ENCODE results near the gene SPCS3. TPM values are rescaled to one million over a fixed set of nuclear protein-coding genes. Genes with fewer than 3 reads are reported as not detected.
"Not testable (repeated sequence)": the region's sequence is repeated elsewhere in the genome, so short reads cannot be mapped to it uniquely, and the experiment has no call there.

SPCS3 gene
- polyA plus RNA-seq (ENCODE audit: insufficient read length in 4 of 4), result 100 to 1,000 TPM in 1 of 4 donors, 10 to 100 TPM in 3; 82.4 to 115 (median 87.9) TPM

DNA sequence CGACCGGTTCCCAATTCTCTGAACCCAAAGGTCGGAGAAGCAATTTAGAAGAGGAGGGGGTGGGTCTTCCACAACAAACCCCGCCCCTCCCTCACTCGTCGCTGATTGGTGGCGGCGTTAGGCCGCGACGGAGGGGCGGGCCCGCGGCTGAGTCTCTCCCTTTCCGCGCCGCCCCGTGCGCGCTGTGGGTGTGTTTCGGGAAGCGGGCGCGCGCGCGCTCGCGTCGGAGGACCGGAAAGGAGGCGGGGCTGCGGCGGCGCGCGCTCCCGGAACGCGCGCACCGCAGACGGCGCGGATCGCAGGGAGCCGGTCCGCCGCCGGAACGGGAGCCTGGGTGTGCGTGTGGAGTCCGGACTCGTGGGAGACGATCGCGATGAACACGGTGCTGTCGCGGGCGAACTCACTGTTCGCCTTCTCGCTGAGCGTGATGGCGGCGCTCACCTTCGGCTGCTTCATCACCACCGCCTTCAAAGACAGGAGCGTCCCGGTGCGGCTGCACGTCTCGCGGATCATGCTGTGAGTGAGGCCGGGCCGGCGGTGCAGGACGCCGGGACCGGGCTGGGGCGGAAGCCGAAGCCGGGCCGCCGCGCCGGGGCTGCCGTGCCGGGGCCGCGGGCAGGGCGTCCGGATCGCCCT is at the start of gene SPCS3:
TSS of gene SPCS3 (plus strand) at position 263 of the 636 bp plus-strand sequence. CDS start at position 374, 111 bp downstream.
- peak; percentile 87 to 95 (median 90) for DNase-seq (ENCODE audit: low read depth in 4 of 4, low spot score in 2 of 4)

DNA sequence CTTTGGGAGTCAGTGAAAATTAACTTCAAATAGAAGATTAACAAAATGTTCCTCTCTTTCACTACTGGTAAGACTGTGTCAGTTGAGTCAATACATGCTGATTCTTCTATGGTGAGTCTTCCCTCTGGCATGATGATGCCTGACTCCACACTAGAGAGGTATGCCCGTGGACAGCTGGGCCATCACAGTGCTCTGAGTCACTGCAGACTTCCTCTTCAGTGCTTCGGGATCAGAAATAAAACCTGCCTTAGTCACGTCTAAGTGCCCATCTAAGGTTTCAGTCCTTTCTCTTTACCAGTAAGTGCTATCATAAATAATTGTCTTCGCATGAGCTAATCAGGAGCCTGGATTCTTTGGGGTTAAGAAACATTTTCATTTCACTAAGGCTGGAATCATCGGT is 49.1 kb upstream of the SPCS3 start:
- peak in 1 of 4 donors; percentile 7 for DNase-seq (ENCODE audit: low read depth in 4 of 4, low spot score in 2 of 4)

- DNase-seq (ENCODE audit: low read depth in 4 of 4, low spot score in 2 of 4), result no peak
Observed at GRCh38 chr4:176271749-176272148, 48.0 kb upstream of the SPCS3 start.

DNA sequence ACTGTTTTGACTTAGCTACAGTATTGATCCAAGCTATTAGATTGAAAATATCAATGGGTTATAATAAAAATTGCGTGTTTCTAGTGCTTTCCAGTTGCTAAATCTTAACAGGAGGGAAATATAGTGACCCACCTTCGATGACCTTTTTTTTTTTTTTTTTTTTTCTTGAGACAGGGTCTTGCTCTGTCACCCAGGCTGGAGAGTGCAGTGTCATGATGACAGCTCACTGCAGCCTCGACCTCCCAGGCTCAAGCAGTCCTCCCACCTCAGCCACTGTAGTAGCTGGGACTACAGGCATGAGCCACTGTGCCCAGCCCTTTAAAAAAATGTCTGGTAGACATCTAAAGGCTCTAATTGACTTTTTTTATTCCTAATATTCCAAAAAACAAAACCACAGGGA is 47.0 kb upstream of the SPCS3 start:
- no peak for DNase-seq (ENCODE audit: low read depth in 4 of 4, low spot score in 2 of 4)

DNA sequence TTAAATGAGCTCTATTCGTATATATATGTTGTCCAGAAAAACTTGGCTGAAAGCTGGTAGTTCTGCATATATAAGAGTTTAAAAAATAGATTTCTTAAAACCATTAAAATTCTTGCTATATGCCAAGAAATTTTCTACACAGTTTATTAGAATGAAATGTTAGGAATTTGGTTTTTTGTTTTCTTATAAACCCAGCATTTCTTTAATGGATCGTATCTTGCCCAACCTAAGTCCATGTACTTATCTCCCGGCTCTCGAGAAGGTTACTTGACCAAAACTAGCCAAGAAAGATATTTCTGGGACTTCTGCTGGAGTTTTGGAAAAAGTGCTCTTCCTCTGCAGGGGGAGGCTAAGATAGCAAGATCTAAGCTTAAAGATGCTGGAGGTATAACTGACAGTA is 46.0 kb upstream of the SPCS3 start:
- no peak for DNase-seq (ENCODE audit: low read depth in 4 of 4, low spot score in 2 of 4)

DNA sequence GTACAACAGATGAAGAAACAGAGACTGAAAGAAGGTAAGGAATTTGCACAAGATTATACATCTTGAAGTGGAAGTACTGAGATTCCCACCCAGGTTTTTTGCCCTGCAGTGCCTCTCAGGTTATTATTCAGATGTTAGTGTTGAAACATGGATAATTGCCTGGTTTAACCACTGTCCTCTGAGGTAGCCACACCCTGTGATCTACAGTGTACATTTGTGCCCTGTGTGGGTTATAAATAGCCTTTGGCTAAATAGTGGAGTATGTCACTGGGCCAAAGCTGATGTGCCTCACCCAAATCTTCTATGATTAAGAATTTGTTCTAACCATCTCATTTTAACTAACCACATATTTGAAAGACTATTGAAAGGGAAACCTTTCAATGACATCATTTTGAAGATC is 45.3 kb upstream of the SPCS3 start:
- no peak for DNase-seq (ENCODE audit: low read depth in 4 of 4, low spot score in 2 of 4)

- no peak for DNase-seq (ENCODE audit: low read depth in 4 of 4, low spot score in 2 of 4)
Observed at GRCh38 chr4:176276710-176277109, 43.1 kb upstream of the SPCS3 start.

- DNase-seq (ENCODE audit: low read depth in 4 of 4, low spot score in 2 of 4), result peak in 1 of 4 donors; percentile 8
Observed at GRCh38 chr4:176277162-176277904, 42.4 kb upstream of the SPCS3 start.

- not testable (repeated sequence) for DNase-seq (ENCODE audit: low read depth in 4 of 4, low spot score in 2 of 4)
Observed at GRCh38 chr4:176279560-176279959, 40.2 kb upstream of the SPCS3 start.

DNA sequence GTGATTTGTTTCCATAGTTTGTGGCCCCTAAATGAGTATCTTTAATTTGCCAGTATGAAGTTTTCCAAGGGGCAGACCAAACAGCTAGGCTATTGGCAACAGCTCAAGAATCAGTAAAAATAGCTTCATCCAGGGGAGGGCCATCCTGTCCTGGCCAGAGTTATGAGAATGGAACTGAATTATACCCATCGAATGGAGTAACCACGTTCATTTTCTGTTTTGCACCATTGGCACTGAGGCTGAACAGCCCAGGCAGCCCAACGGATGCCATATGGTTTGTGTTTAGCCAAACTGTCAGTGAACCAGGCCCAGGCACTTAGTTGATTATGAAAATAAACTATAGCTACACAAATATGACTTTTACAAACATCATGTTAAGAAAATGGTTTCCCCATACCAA is 33.0 kb upstream of the SPCS3 start:
- DNase-seq (ENCODE audit: low read depth in 4 of 4, low spot score in 2 of 4), result no peak

GRCh38 chr4:176287546-176287945 is 32.2 kb upstream of the SPCS3 start:
- DNase-seq (ENCODE audit: low read depth in 4 of 4, low spot score in 2 of 4), result no peak

GRCh38 chr4:176288020-176288419 is 31.7 kb upstream of the SPCS3 start:
- DNase-seq (ENCODE audit: low read depth in 4 of 4, low spot score in 2 of 4), result no peak

- no peak for DNase-seq (ENCODE audit: low read depth in 4 of 4, low spot score in 2 of 4)
Observed at GRCh38 chr4:176289561-176289960, 30.2 kb upstream of the SPCS3 start.

DNA sequence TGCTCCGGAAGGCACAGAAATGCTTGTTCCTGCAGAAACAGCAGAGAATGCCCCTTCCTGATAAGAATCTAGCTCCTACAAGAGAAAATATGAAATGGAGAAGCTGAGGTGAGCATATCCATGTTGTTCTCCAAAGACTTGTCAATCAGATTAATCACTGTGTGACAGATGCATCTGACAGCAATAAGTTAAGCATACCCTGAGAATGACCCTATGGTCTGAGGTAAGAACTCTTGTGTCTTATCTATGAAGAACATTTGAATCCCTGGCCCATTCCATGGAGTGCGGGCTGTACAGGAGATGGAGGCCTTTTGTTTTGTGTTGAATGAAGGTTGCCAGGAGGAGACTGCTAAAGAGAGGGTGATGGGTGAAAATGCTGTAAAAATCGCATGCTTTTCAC is 29.2 kb upstream of the SPCS3 start:
- no peak for DNase-seq (ENCODE audit: low read depth in 4 of 4, low spot score in 2 of 4)

DNA sequence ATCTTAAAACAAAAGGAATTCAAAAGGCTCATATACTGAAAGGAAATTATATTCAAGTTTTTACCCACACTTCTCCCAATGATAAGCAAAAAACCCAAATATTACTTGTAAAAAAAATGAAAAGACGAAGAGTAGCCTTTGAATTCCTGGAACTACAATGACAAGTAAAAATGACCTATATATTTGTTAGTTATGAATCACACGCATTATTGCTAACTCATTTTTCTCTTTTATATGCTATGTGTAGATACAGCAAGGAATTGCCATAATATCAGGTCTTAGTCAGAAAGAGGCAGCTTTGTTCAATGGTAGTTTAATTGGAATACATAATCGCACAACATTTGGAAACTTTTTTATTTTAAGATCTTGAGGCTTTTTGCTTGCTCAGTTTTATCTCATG is 28.0 kb upstream of the SPCS3 start:
- DNase-seq (ENCODE audit: low read depth in 4 of 4, low spot score in 2 of 4), result no peak

DNA sequence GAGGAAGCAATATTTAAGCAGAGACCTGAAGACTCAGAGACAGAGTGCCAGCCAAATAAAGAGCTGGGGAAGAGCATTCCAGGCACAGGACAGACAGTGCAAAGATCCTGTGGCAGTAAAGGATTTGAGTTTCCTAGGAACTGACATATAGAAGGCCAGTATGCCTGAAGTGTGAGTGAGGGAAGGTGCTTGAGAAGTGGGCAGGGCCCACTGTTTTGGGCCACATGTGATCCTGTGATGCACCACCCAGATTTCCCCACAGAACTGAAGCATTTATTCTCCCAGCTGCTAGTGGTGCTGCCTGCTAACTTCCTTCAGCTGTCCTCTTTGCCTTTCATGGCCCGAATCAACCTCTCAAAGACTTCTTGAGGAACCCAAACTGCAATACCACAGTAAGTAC is 26.8 kb upstream of the SPCS3 start:
- no peak for DNase-seq (ENCODE audit: low read depth in 4 of 4, low spot score in 2 of 4)

- DNase-seq (ENCODE audit: low read depth in 4 of 4, low spot score in 2 of 4), result no peak
Observed at GRCh38 chr4:176293660-176294059, 26.1 kb upstream of the SPCS3 start.

DNA sequence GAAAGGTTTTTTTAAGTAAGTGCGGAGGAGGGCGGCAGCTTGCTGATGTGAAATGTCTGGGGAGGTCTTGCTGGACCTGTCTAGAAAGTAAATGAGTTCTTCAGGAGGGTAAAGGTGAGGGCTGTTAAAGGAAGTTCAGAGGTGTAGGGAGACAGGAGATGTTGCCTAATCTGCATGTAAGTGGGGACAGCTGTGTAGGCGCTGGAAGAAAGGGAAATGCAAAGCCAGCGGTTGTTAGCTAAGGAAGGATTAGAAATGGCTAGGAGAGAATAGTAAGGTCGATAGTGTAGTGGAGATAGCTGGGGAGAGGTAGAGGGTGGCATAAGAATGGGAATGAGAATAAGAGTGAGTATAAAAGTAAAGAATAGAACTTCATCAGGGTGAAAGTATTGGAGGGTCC is 23.9 kb upstream of the SPCS3 start:
- DNase-seq (ENCODE audit: low read depth in 4 of 4, low spot score in 2 of 4), result not testable (repeated sequence)

DNA sequence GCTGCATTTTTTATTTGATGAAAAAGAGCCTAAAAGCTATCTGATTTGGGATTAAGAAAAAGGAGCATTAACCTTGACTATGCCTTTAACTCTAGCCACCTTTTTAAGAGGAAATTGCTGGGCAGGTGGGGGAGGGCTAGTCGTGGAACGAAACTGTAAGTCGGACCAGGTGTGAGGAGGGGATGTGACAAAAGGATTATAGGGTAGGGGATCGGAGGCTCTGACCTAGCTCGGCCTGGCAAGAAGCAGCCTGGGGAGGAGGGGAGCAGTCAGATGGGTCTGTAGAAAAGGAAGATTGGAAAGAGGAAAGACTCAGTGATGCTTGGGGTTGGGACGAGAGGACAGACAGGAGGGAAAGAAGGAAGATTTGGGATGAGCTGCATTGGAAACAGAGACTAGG is 21.1 kb upstream of the SPCS3 start:
- no peak for DNase-seq (ENCODE audit: low read depth in 4 of 4, low spot score in 2 of 4)

GRCh38 chr4:176300036-176300435 is 19.7 kb upstream of the SPCS3 start:
- DNase-seq (ENCODE audit: low read depth in 4 of 4, low spot score in 2 of 4), result no peak

GRCh38 chr4:176300565-176300964 is 19.2 kb upstream of the SPCS3 start:
- no peak for DNase-seq (ENCODE audit: low read depth in 4 of 4, low spot score in 2 of 4)

All from left renal cortex interstitium (tissue), 4 donors.